K562 (cell line): Measurements from ENCODE around the gene KIFC3. TPM values are rescaled to one million over a fixed set of nuclear protein-coding genes. Genes with fewer than 3 reads are reported as not detected.

Experiments
- E2F3 ChIP-seq: fragments of 250-450 bp; sonication (Bioruptor Pico); IDR thresholded peaks from 2 replicates; pipeline ENCODE4 v1.4.0; 2020; ENCODE audit warnings: mild to moderate bottlenecking
- ETV5 ChIP-seq: sonication (generic); formaldehyde crosslinking; IDR thresholded peaks from 2 replicates; pipeline ENCODE4 v1.4.0; 2020; ENCODE audit warnings: low read depth, mild to moderate bottlenecking, missing genetic modification reagents
- HMGN3 ChIP-seq: IDR thresholded peaks from 2 replicates; pipeline ENCODE4 v1.6.1; 2011; ENCODE audit warnings: borderline replicate concordance, low read depth, mild to moderate bottlenecking, mixed read lengths, low read length; ENCODE audit not compliant: insufficient read length; ENCODE audit errors: extremely low read depth
- HMGXB4 ChIP-seq: sonication (generic); formaldehyde crosslinking; IDR thresholded peaks from 2 replicates; pipeline ENCODE4 v1.8.1; 2023; ENCODE audit warnings: mild to moderate bottlenecking, missing genetic modification reagents
- KDM4B ChIP-seq, 2 experiments: fragments of 450-650 bp in 1 of 2; sonication (generic) in 1 of 2; IDR thresholded peaks; 2 replicates each; pipeline ENCODE4 v1.6.1; 2016 to 2017; ENCODE audit warnings: borderline replicate concordance in 2 of 2, antibody characterized with exemption in 1 of 2, low read depth in 1 of 2, mild to moderate bottlenecking in 1 of 2
- NFE2 ChIP-seq: IDR thresholded peaks from 2 replicates; pipeline ENCODE4 v1.6.1; 2014; ENCODE audit warnings: antibody characterized with exemption, low read depth
- NFYB ChIP-seq: IDR thresholded peaks from 2 replicates; pipeline ENCODE4 v1.6.1; 2011; ENCODE audit warnings: mild to moderate bottlenecking, moderate library complexity; ENCODE audit not compliant: insufficient read length; ENCODE audit errors: extremely low read depth
- NR2C1 ChIP-seq, 2 experiments: fragments of 450-650 bp; IDR thresholded peaks; 2 replicates each; pipeline ENCODE4 v1.6.1; 2017; ENCODE audit warnings: mild to moderate bottlenecking in 2 of 2, antibody characterized with exemption in 1 of 2, inconsistent platforms in 1 of 2, missing compliant biosample characterization in 1 of 2, missing genetic modification characterization in 1 of 2
- PML ChIP-seq: IDR thresholded peaks from 2 replicates; pipeline ENCODE4 v1.6.1; 2012; ENCODE audit warnings: low read length, inconsistent platforms
- PPARD ChIP-seq: fragments of 250-450 bp; sonication (Bioruptor Pico); IDR thresholded peaks from 2 replicates; pipeline ENCODE4 v1.8.0; 2022; ENCODE audit warnings: inconsistent platforms, mild to moderate bottlenecking, moderate library complexity
- RBM17 ChIP-seq: fragments of 200-400 bp; formaldehyde crosslinking; IDR thresholded peaks from 2 replicates; pipeline ENCODE4 v1.6.1; 2017; ENCODE audit warnings: low read depth, mild to moderate bottlenecking, low read length, borderline replicate concordance
- SAFB ChIP-seq: fragments of 200-400 bp; formaldehyde crosslinking; IDR thresholded peaks from 2 replicates; pipeline ENCODE4 v1.6.1; 2017; ENCODE audit warnings: low read depth, low read length, borderline replicate concordance
- SMARCA5 ChIP-seq: fragments of 450-650 bp; IDR thresholded peaks from 2 replicates; pipeline ENCODE4 v1.6.1; 2016
- STAT5B ChIP-seq: fragments of 250-450 bp; sonication (Bioruptor Pico); IDR thresholded peaks from 2 replicates; pipeline ENCODE4 v1.8.0; 2021; ENCODE audit warnings: mild to moderate bottlenecking, inconsistent platforms
- YY1 ChIP-seq, 3 experiments: IDR thresholded peaks; 2 replicates each; pipeline ENCODE4 v1.6.1; 2011; ENCODE audit warnings: low read length in 2 of 3, mild to moderate bottlenecking in 2 of 3, moderate library complexity in 2 of 3, borderline replicate concordance in 1 of 3, control low read depth in 1 of 3, low read depth in 1 of 3; ENCODE audit not compliant: insufficient read depth in 3 of 3, insufficient replicate concordance in 2 of 3, control insufficient read depth in 1 of 3, insufficient read length in 1 of 3; ENCODE audit errors: extremely low read depth in 1 of 3
- ZBTB9 ChIP-seq: fragments of 450-650 bp; formaldehyde crosslinking; IDR thresholded peaks from 2 replicates; pipeline ENCODE4 v1.4.0; 2020; ENCODE audit warnings: mild to moderate bottlenecking, moderate library complexity
- ZFP91 ChIP-seq: sonication (generic); formaldehyde crosslinking; IDR thresholded peaks from 2 replicates; pipeline ENCODE4 v1.8.0; 2022; ENCODE audit warnings: mild to moderate bottlenecking, missing genetic modification reagents
- ZNF143 ChIP-seq: sonication (generic); formaldehyde crosslinking; IDR thresholded peaks from 2 replicates; pipeline ENCODE4 v1.9.0; 2022; ENCODE audit warnings: mild to moderate bottlenecking, missing genetic modification reagents
- ZNF707 ChIP-seq: fragments of 250-450 bp; sonication (Bioruptor Pico); conservative IDR thresholded peaks from 2 replicates; pipeline ENCODE4 v1.8.0; 2022; ENCODE audit warnings: inconsistent platforms, mild to moderate bottlenecking, moderate library complexity
- polyA plus RNA-seq, 8 experiments: library from polyadenylated mRNA; depleted of rRNA in 4 of 8; stranded (reverse) in 5 of 8; unstranded in 3 of 8; fragments of >200 nt; fragmentation: Nextera tagmentation in 2 of 8; fragmentation: Illumina TruSeq in 1 of 8; extraction: Ambion mirVana in 2 of 8; extraction: Trizol in 1 of 8; gene quantifications; 2 replicates each; pipeline versions ENCODE4 v1.2.1 to v1.2.3, GENCODE V29; 2011 to 2014; ENCODE audit warnings: inconsistent platforms in 1 of 8, missing spikeins in 1 of 8
- total RNA-seq, 7 experiments: library from RNA; depleted of rRNA in 6 of 7; stranded (reverse); fragments of >200 nt in 6 of 7; fragmentation: Illumina TruSeq in 2 of 7; extraction: Trizol in 2 of 7; gene quantifications; 2 replicates each; pipeline versions ENCODE4 v1.2.1 to v1.2.3, GENCODE V29; 2011 to 2021; ENCODE audit warnings: low replicate concordance in 1 of 7

The KIFC3 gene
- total and polyA plus RNA-seq, 9 of the 15 experiments (the other 6 are each of a cell fraction or from before 2014, with no cell fraction given) = 0.23 to 105 (median 26.2) TPM

GRCh38 chr16:57803134-57803990 lies 1.1 kb upstream of the KIFC3 start (continued):
- TF ChIP-seq ZFP91 (CRISPR knock-in tag) (no peak), PML (no peak), E2F3 (CRISPR knock-in tag) (no peak), ZNF143 (CRISPR knock-in tag) (no peak), KDM4B (IDR thresholded peaks at IDR 0.05; ENCODE audit: borderline replicate concordance in 2 of 2, low read depth in 1 of 2) (no peak), SMARCA5 (no peak), STAT5B (CRISPR knock-in tag) (no peak), NFYB (no peak), NFE2 (peak; percentile 74), HMGXB4 (CRISPR knock-in tag) (0 out of 2 replicates have a peak, but pooled peaks have one; percentile 16), ZBTB9 (CRISPR knock-in tag) (no peak), HMGN3 (no peak), ETV5 (CRISPR knock-in tag) (no peak), YY1 (IDR thresholded peaks at IDR 0.05; ENCODE audit: borderline replicate concordance in 1 of 3, control insufficient read depth in 1 of 3, extremely low read depth in 1 of 3, insufficient read depth in 3 of 3, insufficient read length in 1 of 3, insufficient replicate concordance in 2 of 3, low read depth in 1 of 3, low read length in 2 of 3) (peak in 1 of 3 experiments; percentile 58), NR2C1 (IDR thresholded peaks at IDR 0.05) (no peak), NR2C1 (tag; IDR thresholded peaks at IDR 0.05) (no peak), ZNF707 (CRISPR knock-in tag) (no peak), RBM17 (no peak), PPARD (CRISPR knock-in tag) (no peak), SAFB (no peak)
